ENCODE results near the gene DTNBP1. TPM values are rescaled to one million over a fixed set of nuclear protein-coding genes. Genes with fewer than 3 reads are reported as not detected.
A peak's percentile ranks its signal among the peaks of the same experiment; 100 is the strongest.

DTNBP1 gene
- total and polyA plus RNA-seq, 2 experiments from 2014 or later, result 9.2 to 41.6 TPM

DNA sequence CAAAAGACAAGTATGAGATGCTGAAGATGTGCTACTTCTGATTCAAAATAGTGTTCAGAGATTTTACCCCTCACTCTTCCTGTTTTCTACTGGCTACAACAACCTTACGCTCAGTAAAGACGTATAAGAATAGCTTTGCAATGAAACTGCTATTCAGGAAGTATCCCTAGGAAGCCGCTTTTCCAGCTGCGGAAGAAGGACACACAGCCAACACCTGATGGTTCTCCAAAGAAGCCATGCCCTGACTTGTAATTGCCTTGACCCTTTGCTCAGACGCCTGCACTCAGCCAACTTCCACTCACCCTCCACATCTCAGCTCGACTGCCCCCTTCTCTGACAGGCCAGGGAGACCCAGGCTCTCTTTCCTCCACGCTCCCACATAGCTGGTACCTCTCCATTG, 111.6 kb downstream of the DTNBP1 start:
- TF ChIP-seq, protein P1, sequence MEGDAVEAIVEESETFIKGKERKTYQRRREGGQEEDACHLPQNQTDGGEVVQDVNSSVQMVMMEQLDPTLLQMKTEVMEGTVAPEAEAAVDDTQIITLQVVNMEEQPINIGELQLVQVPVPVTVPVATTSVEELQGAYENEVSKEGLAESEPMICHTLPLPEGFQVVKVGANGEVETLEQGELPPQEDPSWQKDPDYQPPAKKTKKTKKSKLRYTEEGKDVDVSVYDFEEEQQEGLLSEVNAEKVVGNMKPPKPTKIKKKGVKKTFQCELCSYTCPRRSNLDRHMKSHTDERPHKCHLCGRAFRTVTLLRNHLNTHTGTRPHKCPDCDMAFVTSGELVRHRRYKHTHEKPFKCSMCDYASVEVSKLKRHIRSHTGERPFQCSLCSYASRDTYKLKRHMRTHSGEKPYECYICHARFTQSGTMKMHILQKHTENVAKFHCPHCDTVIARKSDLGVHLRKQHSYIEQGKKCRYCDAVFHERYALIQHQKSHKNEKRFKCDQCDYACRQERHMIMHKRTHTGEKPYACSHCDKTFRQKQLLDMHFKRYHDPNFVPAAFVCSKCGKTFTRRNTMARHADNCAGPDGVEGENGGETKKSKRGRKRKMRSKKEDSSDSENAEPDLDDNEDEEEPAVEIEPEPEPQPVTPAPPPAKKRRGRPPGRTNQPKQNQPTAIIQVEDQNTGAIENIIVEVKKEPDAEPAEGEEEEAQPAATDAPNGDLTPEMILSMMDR (IDR thresholded peaks at IDR 0.05; ENCODE audit: low read depth, low read length), result no peak
- no peaks in the 10 kb centered on the region for H3K9me3 ChIP-seq (ENCODE audit: low read depth)
- H3K27me3 ChIP-seq, result no peaks in the 10 kb centered on the region
- no peak for DNase-seq (ENCODE audit: low read depth in 1 of 2, low spot score in 1 of 2)
- no peaks in the 10 kb centered on the region for H3K36me3 ChIP-seq
- no peaks in the 10 kb centered on the region for H3K4me1 ChIP-seq (ENCODE audit: low read depth)
- H3K27ac ChIP-seq, result no peak overlapping the region
- H3K4me3 ChIP-seq, result no peak overlapping the region

DNA sequence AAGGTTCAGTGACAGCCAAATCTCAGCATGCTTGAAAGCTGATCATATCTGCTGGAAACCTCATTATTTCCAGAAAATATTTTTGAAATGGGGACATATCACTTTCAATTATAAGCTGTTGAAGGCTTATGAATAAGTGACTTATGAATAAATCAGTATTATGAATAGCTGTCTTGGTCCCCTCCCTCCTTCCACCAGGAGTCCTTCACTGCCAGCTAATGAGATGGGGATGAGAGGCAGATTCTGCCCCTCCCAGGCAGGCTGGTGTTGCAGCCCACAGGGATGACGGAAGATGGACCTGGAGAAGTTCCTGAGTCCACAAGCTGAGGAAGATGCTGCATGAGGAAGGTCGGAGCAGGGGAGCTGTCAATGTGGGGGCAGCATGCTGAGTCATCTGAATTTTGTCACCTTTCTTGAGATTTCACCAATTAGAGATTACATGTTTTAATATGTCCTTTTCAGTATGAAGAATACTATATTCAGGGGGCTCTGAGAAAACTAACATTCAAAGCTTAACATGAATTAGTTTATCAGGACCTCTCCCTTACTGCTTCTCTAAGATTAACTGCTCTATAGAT, 112.2 kb downstream of the DTNBP1 start:
- no peaks in the 10 kb centered on the region for H3K27me3 ChIP-seq
- no peak overlapping the region for H3K4me3 ChIP-seq
- TF ChIP-seq, protein P1 (IDR thresholded peaks at IDR 0.05; ENCODE audit: low read depth, low read length), result no peak
- H3K9me3 ChIP-seq (ENCODE audit: low read depth), result no peaks in the 10 kb centered on the region
- H3K27ac ChIP-seq, result no peak overlapping the region
- H3K4me1 ChIP-seq (ENCODE audit: low read depth), result no peaks in the 10 kb centered on the region
- no peaks in the 10 kb centered on the region for H3K36me3 ChIP-seq
- no peak for DNase-seq (ENCODE audit: low read depth in 1 of 2, low spot score in 1 of 2)

- no peaks in the 10 kb centered on the region for H3K36me3 ChIP-seq
- H3K27ac ChIP-seq, result no peak overlapping the region
- TF ChIP-seq, protein P1 (IDR thresholded peaks at IDR 0.05; ENCODE audit: low read depth, low read length), result no peak
- no peaks in the 10 kb centered on the region for H3K27me3 ChIP-seq
- no peak for DNase-seq (ENCODE audit: low read depth in 1 of 2, low spot score in 1 of 2)
- no peaks in the 10 kb centered on the region for H3K9me3 ChIP-seq (ENCODE audit: low read depth)
- H3K4me3 ChIP-seq, result no peak overlapping the region
- H3K4me1 ChIP-seq (ENCODE audit: low read depth), result no peaks in the 10 kb centered on the region
Observed at GRCh38 chr6:15549371-15549770, 113.5 kb downstream of the DTNBP1 start.

GRCh38 chr6:15547400-15547799, 115.4 kb downstream of the DTNBP1 start:
- Histone ChIP-seq H3K27me3 (no peaks in the 10 kb centered on the region), H3K4me1 (ENCODE audit: low read depth) (no peaks in the 10 kb centered on the region), H3K27ac (no peak overlapping the region), H3K9me3 (ENCODE audit: low read depth) (no peaks in the 10 kb centered on the region), H3K36me3 (no peaks in the 10 kb centered on the region), H3K4me3 (no peak overlapping the region)
- peak; percentile 6 to 29 for DNase-seq (ENCODE audit: low read depth in 1 of 2, low spot score in 1 of 2)
- TF ChIP-seq, protein P1 (IDR thresholded peaks at IDR 0.05; ENCODE audit: low read depth, low read length), result no peak

GRCh38 chr6:15546591-15546990, 116.2 kb downstream of the DTNBP1 start:
- TF ChIP-seq, protein P1 (IDR thresholded peaks at IDR 0.05; ENCODE audit: low read depth, low read length), result no peak

More at GRCh38 chr6:15546591-15546990, 116.2 kb downstream of the DTNBP1 start:
- Histone ChIP-seq H3K9me3 (ENCODE audit: low read depth) (no peaks in the 10 kb centered on the region), H3K4me1 (ENCODE audit: low read depth) (no peaks in the 10 kb centered on the region), H3K27ac (no peak overlapping the region), H3K4me3 (no peak overlapping the region), H3K36me3 (no peaks in the 10 kb centered on the region), H3K27me3 (no peaks in the 10 kb centered on the region)
- DNase-seq (ENCODE audit: low read depth in 1 of 2, low spot score in 1 of 2), result no peak
